CD4-positive, CD25-positive, alpha-beta regulatory T cell (primary cell): ENCODE data around the gene RAB9A. TPM values are rescaled to one million over a fixed set of nuclear protein-coding genes. Genes with fewer than 3 reads are reported as not detected.
A peak's percentile ranks its signal among the peaks of the same experiment; 100 is the strongest.

Experiments used
- ATAC-seq, 2 donors: fragments of 150-1000 bp; cut with Tn5 transposase; one replicate each; pipeline ENCODE4 v1.10.0; 2021; ENCODE audit warnings: low read depth in 2 of 2, moderate number of reproducible peaks in 2 of 2, moderate library complexity in 1 of 2
- DNase-seq, 3 donors: peaks; one replicate each; pipeline versions ENCODE4 v3.0.0 to v3.0.0-alpha.2; 2012 to 2022; ENCODE audit warnings: mixed read lengths in 1 of 3
- H3K27ac ChIP-seq: one replicate; pipeline ENCODE4 v1.7.0; 2013; ENCODE audit warnings: mild to moderate bottlenecking, low read length; ENCODE audit not compliant: insufficient read depth, poor library complexity, severe bottlenecking
- H3K27me3 ChIP-seq: one replicate; pipeline ENCODE4 v1.7.0; 2013; ENCODE audit warnings: low read length; ENCODE audit not compliant: control insufficient read depth, insufficient read depth
- H3K36me3 ChIP-seq: one replicate; pipeline ENCODE4 v1.7.0; 2013; ENCODE audit warnings: mild to moderate bottlenecking, low read length, moderate library complexity; ENCODE audit not compliant: control insufficient read depth, insufficient read depth
- H3K4me1 ChIP-seq: 2 replicates; pipeline ENCODE4 v1.7.0; 2013; ENCODE audit warnings: mild to moderate bottlenecking, low read length; ENCODE audit not compliant: insufficient read depth, control insufficient read depth, poor library complexity, severe bottlenecking
- H3K4me3 ChIP-seq: one replicate; pipeline ENCODE4 v1.7.0; 2013; ENCODE audit warnings: low read depth, mild to moderate bottlenecking, low read length, moderate library complexity
- H3K9me3 ChIP-seq, 2 experiments: 1 replicate in 1 of 2; 2 replicates in 1 of 2; pipeline ENCODE4 v1.7.0; 2013; ENCODE audit warnings: low read length in 2 of 2, mild to moderate bottlenecking in 1 of 2, moderate library complexity in 1 of 2; ENCODE audit not compliant: control insufficient read depth in 2 of 2
- H3K27ac Mint-ChIP-seq, 3 donors: one replicate each; pipeline ENCODE4 v1.8.0; 2020 to 2022; ENCODE audit warnings: mild to moderate bottlenecking in 3 of 3, mixed read lengths in 3 of 3, moderate library complexity in 2 of 3
- H3K27me3 Mint-ChIP-seq: one replicate; pipeline ENCODE4 v1.8.0; 2022; ENCODE audit warnings: mild to moderate bottlenecking, mixed read lengths
- H3K36me3 Mint-ChIP-seq: one replicate; pipeline ENCODE4 v1.8.0; 2020; ENCODE audit warnings: mixed read lengths
- H3K4me1 Mint-ChIP-seq, 4 donors: one replicate each; pipeline ENCODE4 v1.8.0; 2020 to 2022; ENCODE audit warnings: mixed read lengths in 4 of 4, mild to moderate bottlenecking in 1 of 4
- H3K4me3 Mint-ChIP-seq, 4 donors: one replicate each; pipeline ENCODE4 v1.8.0; 2020 to 2022; ENCODE audit warnings: mild to moderate bottlenecking in 4 of 4, mixed read lengths in 4 of 4, moderate library complexity in 3 of 4
- H3K9me3 Mint-ChIP-seq, 7 donors: one replicate each; pipeline ENCODE4 v1.8.0; 2020 to 2022; ENCODE audit warnings: mixed read lengths in 7 of 7, mild to moderate bottlenecking in 3 of 7, moderate library complexity in 2 of 7
- polyA plus RNA-seq, 4 donors: library from polyadenylated mRNA; unstranded; fragments of 300-500 nt; fragmentation: Illumina TruSeq; gene quantifications; one replicate each; pipeline ENCODE4 v1.2.3, GENCODE V29; 2021
- total RNA-seq: library from RNA; stranded (reverse); gene quantifications from one replicate; pipeline ENCODE4 v1.2.3, GENCODE V29; 2022

The RAB9A gene
- total and polyA plus RNA-seq, 5 donors from 2014 or later: 22.8 to 33.4 (median 25.0) TPM

DNA sequence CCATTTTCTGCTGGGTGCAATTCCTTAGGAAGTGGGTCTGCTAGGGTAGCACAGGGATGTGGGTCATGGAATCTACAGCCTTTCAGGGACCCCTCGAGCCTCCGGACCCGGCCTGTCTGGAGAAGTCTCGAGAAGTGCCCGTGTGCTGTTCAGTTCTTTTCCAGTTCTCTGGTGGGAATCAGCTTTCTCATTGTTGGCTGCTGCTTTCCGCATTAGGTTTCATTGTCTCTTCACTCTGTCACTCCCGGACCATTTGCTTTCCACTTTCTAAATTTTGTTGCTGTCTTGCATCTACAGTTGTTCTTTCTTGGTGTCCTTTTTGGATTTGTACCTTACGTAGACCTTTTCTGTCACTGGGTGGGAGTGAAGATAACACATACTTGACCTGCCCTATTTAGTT lies 6.1 kb downstream of the RAB9A start:
- Histone ChIP-seq H3K27me3 (no peaks in the 10 kb centered on the region), H3K27ac (no peak overlapping the region), H3K4me1 (peaks cover 13% of the 10 kb centered on the region), H3K4me3 (no peak overlapping the region), H3K9me3 (no peaks in the 10 kb centered on the region), H3K36me3 (no peaks in the 10 kb centered on the region)
- H3K27me3 Mint-ChIP-seq: no peaks in the 10 kb centered on the region
- peaks cover 12 to 66% (median 46%) of the 10 kb centered on the region in 4 donors for H3K4me1 Mint-ChIP-seq
- peak overlapping the region in 1 of 4 donors; percentile 40 for H3K4me3 Mint-ChIP-seq
- ATAC-seq (no peak), DNase-seq (no peak)
- H3K36me3 Mint-ChIP-seq: no peaks in the 10 kb centered on the region
- H3K27ac Mint-ChIP-seq: peak overlapping the region in 1 of 3 donors; percentile 1
- H3K9me3 Mint-ChIP-seq: no peaks in the 10 kb centered on the region

DNA sequence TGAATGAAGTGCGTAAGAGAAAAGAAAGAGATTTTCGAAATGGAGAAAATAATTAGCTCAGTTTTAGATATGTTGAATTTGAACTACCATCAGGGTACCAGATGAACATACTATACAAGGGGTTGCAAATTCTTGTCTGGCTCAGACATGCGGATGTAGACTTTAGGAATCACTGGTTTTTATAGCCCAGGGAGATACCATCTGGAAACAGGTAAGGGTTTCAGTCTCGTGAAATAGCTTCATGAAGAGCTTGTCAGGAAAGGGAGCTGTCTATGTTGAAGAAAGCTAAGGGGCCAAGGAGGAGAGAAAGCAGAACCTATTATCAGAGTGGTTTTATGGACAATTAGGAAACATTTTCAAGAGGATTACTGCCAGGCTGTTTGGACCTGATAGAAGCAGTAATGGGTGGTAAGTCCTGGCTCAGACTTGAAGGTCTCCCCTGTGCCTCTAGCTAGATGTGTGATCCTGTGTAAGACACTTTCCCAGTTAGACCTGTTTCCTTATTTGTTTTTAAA lies 6.7 kb downstream of the RAB9A start:
- Histone ChIP-seq H3K27ac (no peak overlapping the region), H3K4me3 (no peak overlapping the region), H3K9me3 (no peaks in the 10 kb centered on the region), H3K36me3 (no peaks in the 10 kb centered on the region), H3K27me3 (no peaks in the 10 kb centered on the region), H3K4me1 (peaks cover 6% of the 10 kb centered on the region)
- Mint-ChIP-seq H3K27me3 (no peaks in the 10 kb centered on the region), H3K36me3 (no peaks in the 10 kb centered on the region), H3K4me3 (peak overlapping the region in 1 of 4 donors; percentile 40), H3K27ac (peak overlapping the region in 1 of 3 donors; percentile 1), H3K4me1 (peaks cover 7 to 63% (median 42%) of the 10 kb centered on the region in 4 donors), H3K9me3 (no peaks in the 10 kb centered on the region)
- ATAC-seq (no peak), DNase-seq (no peak)

- Mint-ChIP-seq H3K27ac (no peak overlapping the region), H3K36me3 (no peaks in the 10 kb centered on the region), H3K9me3 (no peaks in the 10 kb centered on the region), H3K4me3 (peak overlapping the region in 1 of 4 donors; percentile 32), H3K4me1 (peaks cover 13 to 72% (median 50%) of the 10 kb centered on the region in 4 donors), H3K27me3 (no peaks in the 10 kb centered on the region)
- no peak for ATAC-seq
- no peak overlapping the region for H3K4me3 ChIP-seq
- no peaks in the 10 kb centered on the region for H3K27me3 ChIP-seq
- peaks cover 5% of the 10 kb centered on the region for H3K4me1 ChIP-seq
- H3K9me3 ChIP-seq: no peaks in the 10 kb centered on the region
- H3K27ac ChIP-seq: no peak overlapping the region
- DNase-seq: no peak
- no peaks in the 10 kb centered on the region for H3K36me3 ChIP-seq
These were observed 8.5 kb downstream of the RAB9A start for GRCh38 chrX:13697455-13697854.

GRCh38 chrX:13697976-13698375 lies 9.0 kb downstream of the RAB9A start:
- H3K27ac ChIP-seq: no peak overlapping the region
- no peak overlapping the region for H3K27ac Mint-ChIP-seq
- H3K9me3 ChIP-seq: no peaks in the 10 kb centered on the region
- no peak overlapping the region for H3K4me3 ChIP-seq
- peaks cover 18 to 72% (median 49%) of the 10 kb centered on the region in 4 donors for H3K4me1 Mint-ChIP-seq
- peaks cover 6% of the 10 kb centered on the region for H3K4me1 ChIP-seq
- no peaks in the 10 kb centered on the region for H3K36me3 ChIP-seq
- H3K27me3 ChIP-seq: no peaks in the 10 kb centered on the region
- H3K27me3 Mint-ChIP-seq: no peaks in the 10 kb centered on the region
- no peaks in the 10 kb centered on the region for H3K36me3 Mint-ChIP-seq
- no peak for ATAC-seq
- no peak overlapping the region for H3K4me3 Mint-ChIP-seq
- DNase-seq: no peak
- H3K9me3 Mint-ChIP-seq: no peaks in the 10 kb centered on the region

DNA sequence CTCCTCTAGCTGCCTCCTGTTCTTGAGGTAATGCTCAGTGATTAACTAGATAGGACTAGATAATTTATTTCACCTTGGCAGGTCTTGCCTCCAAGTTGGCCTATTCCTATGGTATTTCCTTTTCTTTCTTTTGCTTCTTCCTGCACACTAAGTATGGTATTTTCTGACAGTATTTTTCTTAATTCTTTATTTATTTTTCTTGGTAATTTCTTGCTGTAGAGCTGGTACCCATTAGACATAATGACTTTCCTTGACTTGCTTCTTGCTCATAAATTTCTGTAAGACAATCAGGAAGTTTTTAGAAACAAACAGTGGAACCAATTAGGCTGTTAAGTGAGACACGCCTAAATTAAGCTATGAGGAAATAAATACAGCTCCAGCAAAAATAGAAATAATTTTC lies 9.5 kb downstream of the RAB9A start:
- H3K27ac Mint-ChIP-seq: no peak overlapping the region

DNA sequence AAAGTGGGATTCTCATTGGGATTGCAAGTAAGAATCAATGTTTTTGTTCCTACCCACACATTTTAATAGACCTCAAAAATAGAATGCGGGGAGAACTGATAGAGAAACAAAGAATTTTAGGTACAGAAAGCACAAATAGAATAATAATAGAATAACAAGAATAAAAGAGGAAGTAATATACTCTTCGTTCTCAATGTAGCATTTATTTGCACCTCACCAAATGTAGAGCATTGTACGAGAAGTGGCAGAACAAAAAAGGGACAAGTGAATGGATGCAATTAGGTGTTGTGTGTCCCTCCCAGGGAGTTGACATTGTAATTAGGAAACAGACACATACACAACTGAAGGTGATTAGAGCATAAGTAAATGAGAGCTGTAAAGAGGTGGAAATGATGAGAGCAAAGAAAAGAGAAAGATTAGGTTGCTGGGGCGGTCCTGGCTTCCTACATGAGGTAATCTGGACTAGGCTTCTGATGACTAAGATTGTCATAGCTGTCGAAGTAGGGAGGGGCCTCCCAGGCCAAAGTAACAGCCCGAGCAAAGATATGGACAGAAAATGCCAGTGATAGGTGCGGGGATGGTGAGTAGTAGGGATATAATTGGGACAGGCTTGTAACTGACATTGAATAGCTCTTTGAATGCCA lies 10.4 kb downstream of the RAB9A start:
- Mint-ChIP-seq H3K9me3 (no peaks in the 10 kb centered on the region), H3K36me3 (no peaks in the 10 kb centered on the region), H3K27me3 (no peaks in the 10 kb centered on the region), H3K27ac (peak overlapping the region in 1 of 3 donors; percentile 83), H3K4me1 (peaks cover 25 to 72% (median 47%) of the 10 kb centered on the region in 4 donors), H3K4me3 (no peak overlapping the region)
- H3K27ac ChIP-seq: no peak overlapping the region
- ATAC-seq: no peak
- no peaks in the 10 kb centered on the region for H3K27me3 ChIP-seq
- no peak overlapping the region for H3K4me3 ChIP-seq
- no peak for DNase-seq
- H3K9me3 ChIP-seq: no peaks in the 10 kb centered on the region
- H3K36me3 ChIP-seq: no peaks in the 10 kb centered on the region
- H3K4me1 ChIP-seq: peaks cover 6% of the 10 kb centered on the region

More for the DNA sequence above, 9.5 kb downstream of the RAB9A start:
- Mint-ChIP-seq H3K27me3 (no peaks in the 10 kb centered on the region), H3K36me3 (no peaks in the 10 kb centered on the region), H3K9me3 (no peaks in the 10 kb centered on the region), H3K4me1 (peaks cover 18 to 72% (median 46%) of the 10 kb centered on the region in 4 donors), H3K4me3 (no peak overlapping the region)
- DNase-seq (no peak), ATAC-seq (no peak)
- no peak overlapping the region for H3K27ac ChIP-seq
- H3K27me3 ChIP-seq: no peaks in the 10 kb centered on the region
- H3K9me3 ChIP-seq: no peaks in the 10 kb centered on the region
- no peak overlapping the region for H3K4me3 ChIP-seq
- no peaks in the 10 kb centered on the region for H3K36me3 ChIP-seq
- peaks cover 6% of the 10 kb centered on the region for H3K4me1 ChIP-seq

GRCh38 chrX:13700380-13700779 lies 11.5 kb downstream of the RAB9A start:
- DNase-seq: no peak
- no peak for ATAC-seq
- peaks cover 6% of the 10 kb centered on the region for H3K4me1 ChIP-seq
- H3K27ac Mint-ChIP-seq: peak overlapping the region in 1 of 3 donors; percentile 27
- no peak overlapping the region for H3K4me3 ChIP-seq
- H3K27ac ChIP-seq: no peak overlapping the region
- no peaks in the 10 kb centered on the region for H3K36me3 ChIP-seq
- H3K9me3 Mint-ChIP-seq: no peaks in the 10 kb centered on the region
- H3K36me3 Mint-ChIP-seq: no peaks in the 10 kb centered on the region
- H3K9me3 ChIP-seq: no peaks in the 10 kb centered on the region
- no peaks in the 10 kb centered on the region for H3K27me3 ChIP-seq
- no peak overlapping the region for H3K4me3 Mint-ChIP-seq
- no peaks in the 10 kb centered on the region for H3K27me3 Mint-ChIP-seq
- peaks cover 21 to 61% (median 45%) of the 10 kb centered on the region in 4 donors for H3K4me1 Mint-ChIP-seq
